Thyroid gland (tissue), 4 donors: ENCODE data around the gene GPR155.

Experiments used
- CTCF ChIP-seq, 6 experiments: fragments of 200-600 bp in 3 of 6; fragments of 450-650 bp in 3 of 6; sonication (generic) in 3 of 6; IDR thresholded peaks; one replicate each; pipeline ENCODE4 v1.5.1; 2016 to 2019; ENCODE audit warnings: antibody characterized with exemption in 6 of 6, mild to moderate bottlenecking in 2 of 6, inconsistent platforms in 1 of 6, moderate library complexity in 1 of 6
- POLR2A ChIP-seq, 2 donors: fragments of 450-650 bp; IDR thresholded peaks; one replicate each; pipeline ENCODE4 v1.6.1; 2017; ENCODE audit warnings: antibody characterized with exemption in 2 of 2, mild to moderate bottlenecking in 2 of 2, moderate library complexity in 1 of 2

- TF ChIP-seq POLR2A (IDR thresholded peaks at IDR 0.05) (no peak), CTCF (IDR thresholded peaks at IDR 0.05) (no peak)
Observed at GRCh38 chr2:174503161-174503809, 16.5 kb upstream of the GPR155 start.
